HG03565 (cell line): ENCODE measurements around the gene MOGAT3.

ENCODE experiments used
- ATAC-seq: cut with Tn5 transposase; IDR thresholded peaks from one replicate; pipeline ENCODE4 v1.9.1; 2021; ENCODE audit warnings: mild to moderate bottlenecking, moderate library complexity; ENCODE audit not compliant: unreplicated experiment

The MOGAT3 gene

GRCh38 chr7:101173752-101174244, 27.0 kb downstream of the MOGAT3 start:
- no peak for ATAC-seq

DNA sequence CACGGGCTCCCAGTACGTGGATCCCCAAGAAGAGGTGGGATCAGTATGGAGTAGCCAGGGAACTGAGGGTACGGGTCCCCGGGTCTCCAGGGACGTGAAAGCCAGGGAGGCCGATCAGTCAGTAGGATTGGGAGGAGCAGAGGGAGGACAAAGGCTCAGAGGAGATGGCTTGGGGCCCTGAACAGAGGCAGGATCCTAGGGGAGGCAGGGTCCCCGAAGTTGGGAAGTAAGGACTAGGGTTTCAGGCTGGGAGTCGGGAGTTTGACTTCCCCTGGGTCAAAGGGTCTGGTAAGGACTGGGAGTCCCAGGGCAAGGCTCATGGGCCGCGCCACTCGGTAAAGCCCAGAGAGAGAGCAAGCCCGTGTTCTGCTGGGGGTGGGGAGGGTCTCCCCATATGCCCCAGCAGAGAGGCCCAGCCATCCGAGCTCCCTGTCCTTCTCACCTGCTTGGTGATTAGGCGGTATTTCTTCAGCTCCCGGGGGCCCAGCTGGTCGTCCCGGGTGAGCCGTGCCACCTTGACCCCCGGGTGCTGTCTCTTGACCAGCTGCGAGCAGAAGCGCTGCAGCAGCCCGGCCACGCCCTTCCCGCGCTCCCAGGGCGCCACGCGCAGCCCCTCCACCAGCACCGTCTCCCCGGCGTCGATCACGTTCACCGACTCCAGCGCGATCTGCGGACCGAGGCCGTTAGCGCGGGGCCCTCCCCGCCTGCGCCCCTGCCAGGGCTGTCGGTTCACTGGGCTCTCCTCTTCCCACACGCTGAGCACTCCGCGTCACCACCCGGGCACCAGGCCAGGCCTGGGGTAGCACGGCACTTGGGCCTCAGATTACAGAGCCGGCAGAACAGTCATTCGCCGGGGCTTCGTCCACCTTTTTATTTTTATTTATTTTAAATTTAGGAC, 27.7 kb downstream of the MOGAT3 start:
- ATAC-seq = no peak

GRCh38 chr7:101172005-101172853, 28.6 kb downstream of the MOGAT3 start:
- ATAC-seq = no peak

DNA sequence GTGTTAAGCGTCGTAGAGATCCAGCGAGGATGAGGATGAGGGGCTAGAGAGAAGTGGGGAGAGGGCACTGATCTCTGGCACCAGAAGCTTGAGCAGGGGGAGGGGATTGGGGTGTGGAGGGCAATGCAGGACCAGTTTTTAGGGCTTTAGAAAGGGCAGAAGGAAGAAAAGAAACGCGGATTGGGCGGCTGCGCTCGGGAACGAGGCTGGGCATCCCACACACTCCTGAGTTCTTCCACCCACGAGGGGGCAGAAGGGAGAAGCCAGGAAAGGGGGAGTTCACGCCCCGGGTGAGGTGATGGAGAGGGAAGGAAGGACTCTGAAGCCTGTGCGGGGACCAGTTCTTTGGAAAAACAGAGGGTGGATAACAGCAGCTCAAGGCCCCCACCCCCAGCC, 29.4 kb downstream of the MOGAT3 start:
- ATAC-seq = no peak

- no peak for ATAC-seq
Measured at GRCh38 chr7:101170617-101171441, 30.0 kb downstream of the MOGAT3 start.

- no peak for ATAC-seq
Measured at GRCh38 chr7:101169838-101170551, 30.8 kb downstream of the MOGAT3 start.

- ATAC-seq = no peak
Measured at GRCh38 chr7:101169110-101169837, 31.6 kb downstream of the MOGAT3 start.

GRCh38 chr7:101168412-101169049, 32.3 kb downstream of the MOGAT3 start:
- no peak for ATAC-seq

DNA sequence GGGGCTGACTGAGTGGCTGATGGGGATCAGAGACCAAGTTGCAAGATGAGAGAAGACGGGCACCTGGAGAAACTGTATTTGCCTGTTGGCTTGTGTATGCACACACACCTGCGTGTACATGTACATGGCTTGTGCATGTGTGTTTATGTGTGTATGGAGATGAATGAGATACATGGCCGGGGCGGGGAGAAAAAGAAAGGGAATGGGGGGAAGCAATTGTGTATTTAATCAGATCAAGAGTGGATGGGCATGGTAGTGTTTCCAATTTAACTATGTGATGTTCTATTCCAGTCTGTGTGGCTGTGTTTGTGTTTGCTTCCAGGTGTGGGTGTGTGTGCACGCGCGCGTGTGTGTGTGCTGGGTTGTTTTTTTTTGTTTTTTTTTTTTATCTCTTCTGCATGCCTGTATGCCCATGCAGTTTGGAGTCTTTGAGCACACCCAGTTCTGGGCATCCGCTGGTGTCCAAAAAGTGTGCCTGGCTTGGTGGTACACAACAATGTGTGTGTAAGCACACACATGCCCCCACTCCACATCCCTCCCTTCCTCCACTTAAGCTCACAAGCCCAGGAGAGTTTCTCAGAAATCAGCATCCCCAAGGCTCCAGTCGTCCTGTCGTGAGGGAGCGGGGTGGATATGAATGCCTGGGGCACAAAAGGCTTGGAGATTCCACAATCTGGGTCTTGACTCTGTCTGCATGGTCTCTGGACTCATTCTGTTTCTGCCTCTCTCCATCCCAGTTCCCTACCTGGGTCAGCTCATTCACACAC, 33.0 kb downstream of the MOGAT3 start:
- ATAC-seq = no peak

- no peak for ATAC-seq
Measured at GRCh38 chr7:101166909-101167644, 33.8 kb downstream of the MOGAT3 start.

DNA sequence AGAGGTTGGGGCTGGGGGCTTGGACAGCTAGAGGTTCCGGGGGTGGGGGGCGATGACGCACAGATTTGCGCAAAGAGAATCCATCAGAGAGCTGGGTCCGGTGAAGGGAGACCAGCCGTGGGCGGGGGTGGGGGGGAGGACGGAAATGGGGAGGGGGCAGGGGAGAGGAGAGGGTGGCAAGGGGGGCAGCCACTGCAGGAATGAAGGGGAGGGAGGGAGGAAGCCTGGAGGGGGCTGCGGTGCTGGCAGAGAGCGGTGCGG, 34.3 kb downstream of the MOGAT3 start:
- ATAC-seq = no peak

DNA sequence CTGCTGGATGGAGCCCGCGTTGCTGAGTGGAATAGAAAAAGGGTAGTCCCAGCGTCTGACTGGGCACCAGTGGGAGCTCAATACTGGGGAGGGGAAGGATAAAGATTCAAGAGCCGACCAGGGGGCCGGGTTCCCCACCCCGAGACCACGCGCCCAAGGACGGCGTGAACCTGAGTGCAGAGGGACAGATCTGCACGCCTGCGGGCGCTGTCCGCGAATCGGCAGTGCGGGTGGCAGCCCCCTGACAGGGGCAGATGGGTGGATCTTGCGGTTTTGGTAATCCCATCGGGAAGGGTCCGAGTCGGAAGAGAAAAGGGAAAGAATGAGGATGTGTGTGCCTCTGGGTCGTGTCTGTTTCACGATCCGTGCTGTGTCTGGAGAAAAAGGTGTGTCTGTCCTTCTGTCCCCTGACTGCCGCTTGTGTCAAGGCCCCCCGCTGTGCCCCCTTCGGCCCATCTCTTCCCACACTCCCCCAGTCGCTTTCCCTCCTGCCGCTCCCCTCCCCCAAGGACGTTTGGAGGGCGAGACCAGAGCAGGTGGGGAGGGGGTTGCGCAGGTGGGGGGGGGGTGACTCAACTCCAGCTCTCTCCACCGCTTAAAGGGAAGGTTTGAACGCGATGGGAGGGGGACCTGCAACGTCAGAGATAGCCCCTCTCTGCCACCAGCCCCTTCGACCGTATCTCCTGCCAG, 34.7 kb downstream of the MOGAT3 start:
- no peak for ATAC-seq

DNA sequence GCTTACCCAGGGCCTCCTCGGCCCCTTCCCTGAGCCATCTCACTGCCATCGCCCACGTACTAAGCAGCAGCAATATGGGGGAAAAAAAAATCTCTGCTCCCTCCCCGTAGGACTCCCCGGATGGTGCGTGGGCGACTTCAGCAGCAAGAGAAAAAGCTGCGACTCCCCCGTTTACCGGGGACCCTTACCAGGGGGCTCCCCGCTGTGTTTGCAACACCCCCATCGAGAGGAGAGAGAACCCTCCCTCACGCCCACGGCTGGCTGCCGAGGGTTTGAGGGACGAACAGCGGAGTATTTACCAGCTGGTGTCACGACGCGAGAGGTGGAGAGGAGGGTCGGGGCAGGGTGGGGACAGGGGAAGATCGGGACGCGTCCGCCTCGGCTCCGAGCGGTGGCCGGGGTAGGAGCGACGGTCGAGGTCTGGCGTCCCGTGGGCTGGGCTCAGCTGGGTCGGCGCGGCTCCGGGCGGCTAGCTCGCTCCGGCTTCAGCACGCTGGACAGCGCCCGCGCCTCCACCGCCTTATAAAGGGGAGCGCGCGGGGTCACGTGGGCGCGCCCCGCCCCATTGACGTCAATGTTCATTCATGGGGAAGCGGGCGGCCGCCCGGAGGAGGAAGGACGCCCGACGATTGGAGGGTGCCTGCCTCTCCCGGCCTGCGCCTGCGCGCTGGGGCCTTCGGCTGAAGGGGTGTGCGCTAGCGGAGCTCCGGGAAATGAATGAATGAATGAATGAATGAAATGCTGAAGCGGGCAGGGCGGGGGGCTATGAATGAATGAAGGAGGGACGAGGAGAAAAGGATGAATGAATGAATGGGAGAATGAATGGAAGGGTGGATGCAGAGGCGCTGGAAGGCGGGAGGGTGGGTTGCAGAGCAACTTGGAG, 35.5 kb downstream of the MOGAT3 start, which contains the start of gene VGF:
Gene VGF, minus strand, starts transcription at position 495 of the 883 bp plus-strand sequence. CDS start 726 bp downstream, outside the sequence.
- ATAC-seq = peak; percentile 76

DNA sequence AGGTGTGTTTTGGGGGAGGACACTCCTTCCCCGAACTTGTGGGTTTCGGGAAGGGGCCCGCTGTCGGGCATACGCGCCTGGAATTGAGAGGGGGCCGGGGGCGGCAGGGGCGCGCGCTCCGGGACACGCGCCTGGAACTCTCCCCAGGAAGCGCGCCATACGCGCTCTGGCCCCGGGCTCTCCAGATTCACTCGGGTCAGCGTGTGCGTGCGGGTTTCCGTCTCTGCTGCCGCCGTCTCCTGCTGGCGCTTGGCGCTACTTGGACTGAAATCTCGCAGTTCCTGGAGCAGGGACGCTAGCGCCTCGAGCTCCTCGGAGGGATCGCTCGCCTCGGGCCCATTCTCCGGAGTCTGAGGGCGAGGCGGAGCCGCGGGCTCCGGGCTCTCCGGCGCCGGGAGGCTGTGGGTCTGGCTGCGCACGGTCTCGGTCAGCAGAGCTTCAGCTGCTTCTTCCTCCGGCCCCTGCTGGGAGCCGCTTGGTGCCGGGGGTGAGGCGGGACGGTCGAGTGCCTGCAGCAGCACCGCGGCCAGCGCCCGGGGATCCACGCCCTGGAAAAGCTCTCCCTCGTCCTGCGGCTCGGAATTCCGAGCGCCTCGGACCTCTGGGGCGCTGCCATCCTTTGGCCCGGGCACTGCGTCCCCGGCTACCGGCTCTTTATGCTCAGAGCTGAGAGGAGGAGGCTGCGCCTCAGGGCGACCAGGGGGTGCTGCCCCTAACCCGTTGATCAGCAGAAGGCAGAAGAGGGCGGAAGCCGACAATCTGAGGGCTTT, 36.6 kb downstream of the MOGAT3 start:
- ATAC-seq = no peak

- no peak for ATAC-seq
Measured at GRCh38 chr7:101163279-101164070, 37.4 kb downstream of the MOGAT3 start.
